Left kidney (tissue), 8 donors: ENCODE measurements around the gene UEVLD. TPM values are rescaled to one million over a fixed set of nuclear protein-coding genes. Genes with fewer than 3 reads are reported as not detected.
A peak's percentile ranks its signal among the peaks of the same experiment; 100 is the strongest.

Experiments
- DNase-seq: peaks from one replicate; pipeline ENCODE4 v3.0.0-alpha.2; 2013
- long read RNA-seq, 8 donors: transcript quantifications; one replicate each; lab custom pipeline, GENCODE V29; 2026
- polyA plus RNA-seq: library from polyadenylated mRNA; unstranded; fragments of 120-200 nt; gene quantifications from one replicate; pipeline ENCODE4 v1.2.1, GENCODE V29; 2013; ENCODE audit not compliant: insufficient read length

UEVLD gene
- polyA plus RNA-seq: 27.1 TPM
- long read RNA-seq, donor 1, full-length matches to known transcripts: 5 of 5 reads
- long read RNA-seq, donor 1, partial matches to known transcripts: 0 of 5 reads
- long read RNA-seq, donor 1, other reads (novel, unspliced or antisense): 0 of 5 reads
- long read RNA-seq, donor 2, full-length matches to known transcripts: 3 of 3 reads
- long read RNA-seq, donor 2, partial matches to known transcripts: 0 of 3 reads
- long read RNA-seq, donor 2, other reads (novel, unspliced or antisense): 0 of 3 reads
- long read RNA-seq, donor 3, full-length matches to known transcripts: 4 of 4 reads
- long read RNA-seq, donor 3, partial matches to known transcripts: 0 of 4 reads
- long read RNA-seq, donor 3, other reads (novel, unspliced or antisense): 0 of 4 reads
- long read RNA-seq, donor 4: 0 reads
- long read RNA-seq, donor 5, full-length matches to known transcripts: 5 of 5 reads
- long read RNA-seq, donor 5, partial matches to known transcripts: 0 of 5 reads
- long read RNA-seq, donor 5, other reads (novel, unspliced or antisense): 0 of 5 reads
- long read RNA-seq, donor 6, full-length matches to known transcripts: 5 of 5 reads
- long read RNA-seq, donor 6, partial matches to known transcripts: 0 of 5 reads
- long read RNA-seq, donor 6, other reads (novel, unspliced or antisense): 0 of 5 reads
- long read RNA-seq, donor 7, full-length matches to known transcripts: 5 of 5 reads
- long read RNA-seq, donor 7, partial matches to known transcripts: 0 of 5 reads
- long read RNA-seq, donor 7, other reads (novel, unspliced or antisense): 0 of 5 reads
- long read RNA-seq, donor 8, full-length matches to known transcripts: 1 of 1 reads
- long read RNA-seq, donor 8, partial matches to known transcripts: 0 of 1 reads
- long read RNA-seq, donor 8, other reads (novel, unspliced or antisense): 0 of 1 reads

DNA sequence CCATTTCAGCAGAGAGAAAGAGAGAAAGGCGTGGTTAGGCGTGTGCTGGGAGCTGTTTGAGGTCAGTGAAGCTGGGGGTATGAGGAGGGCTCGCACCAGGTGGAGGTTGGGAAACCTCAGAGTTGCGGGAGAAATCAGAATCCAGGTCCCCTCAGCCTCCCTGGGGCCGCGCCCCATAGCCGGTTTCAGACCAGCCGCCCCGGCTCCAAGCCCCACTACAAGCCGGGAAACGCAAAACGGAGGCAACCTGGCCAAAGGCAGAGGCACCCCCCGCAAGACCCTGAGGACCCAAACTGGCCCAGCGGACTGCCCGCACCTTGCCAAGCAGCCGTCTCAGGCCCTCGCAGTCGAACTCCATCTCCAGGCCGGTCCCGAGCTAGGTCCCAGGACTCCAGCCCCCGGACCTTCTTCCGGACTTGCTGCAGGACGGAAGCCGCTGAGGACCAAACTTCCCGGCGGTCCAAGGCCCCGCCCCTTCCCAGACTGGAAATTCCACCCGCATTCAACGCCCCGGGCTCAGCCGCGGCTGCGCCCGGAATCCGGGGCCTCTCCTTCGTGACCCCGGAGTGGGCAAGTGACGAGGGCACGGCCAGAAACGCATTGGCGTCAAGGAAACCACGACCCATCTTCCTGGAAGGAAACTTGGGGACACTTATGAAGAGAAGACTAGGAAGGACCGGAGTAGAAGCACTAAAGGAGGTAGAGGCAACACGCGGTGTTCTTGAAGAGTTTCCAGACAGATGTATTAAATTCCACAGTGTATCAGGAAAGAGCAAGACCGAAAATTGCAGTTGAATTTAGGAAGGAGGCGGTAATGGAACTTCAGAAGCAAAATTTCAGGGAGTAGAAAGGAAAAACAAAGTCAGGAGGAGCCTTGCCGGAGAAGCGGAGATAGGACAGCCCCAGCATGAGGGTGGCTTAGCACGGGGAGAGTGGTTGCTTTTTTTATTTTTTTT lies at the start of gene UEVLD:
Gene UEVLD (minus strand): TSS at position 438 of the 956 bp plus-strand sequence. CDS start 80 bp downstream, at position 358.
- DNase-seq: peak; percentile 91

DNA sequence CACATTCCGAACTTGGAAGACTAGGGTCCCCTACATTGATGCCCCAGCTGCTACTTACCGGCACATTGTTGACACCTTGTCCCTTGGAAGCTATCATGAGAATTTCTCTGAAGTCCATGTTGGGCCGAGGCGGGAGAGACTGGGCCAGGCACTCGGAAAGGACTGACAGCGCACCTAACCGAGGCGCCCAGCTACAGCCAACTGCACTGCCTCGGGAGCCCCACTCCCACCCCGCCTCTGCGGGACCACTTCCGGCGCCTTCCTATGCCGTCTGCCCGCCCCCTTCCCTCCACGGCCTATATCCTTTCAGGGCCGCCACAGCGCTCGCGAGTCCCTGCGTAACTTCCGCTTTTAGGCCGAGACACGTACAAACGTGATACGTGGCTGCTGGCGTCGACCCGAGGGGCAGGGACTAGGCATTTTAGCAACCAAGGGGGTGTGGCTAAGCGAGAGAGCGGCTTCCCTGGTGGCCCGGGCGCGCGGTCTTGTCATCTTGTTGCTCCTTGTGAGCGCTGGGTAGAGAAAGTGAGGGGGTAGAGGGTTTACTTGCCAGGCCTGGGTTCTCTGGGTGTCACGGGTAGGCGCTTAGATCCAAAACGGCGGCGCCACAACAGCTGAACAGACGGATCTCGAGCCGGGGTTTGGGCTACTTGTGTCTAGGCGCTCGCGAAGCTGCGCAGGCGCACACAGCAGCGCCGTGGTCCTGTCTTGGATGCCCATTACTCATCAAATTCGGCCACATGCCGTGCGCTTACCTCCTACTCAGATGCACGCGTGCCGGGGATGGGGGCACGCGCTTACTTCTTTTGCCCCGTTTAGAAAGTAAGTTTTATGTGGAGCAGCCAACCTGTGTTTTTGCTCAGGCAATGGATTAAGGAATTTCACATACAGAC lies 45.9 kb upstream of the UEVLD start, which contains the start of gene SPTY2D1:
Gene SPTY2D1 (minus strand): TSS at position 203 of the 893 bp plus-strand sequence. CDS start 85 bp downstream, at position 118.
- peak; percentile 99 for DNase-seq

DNA sequence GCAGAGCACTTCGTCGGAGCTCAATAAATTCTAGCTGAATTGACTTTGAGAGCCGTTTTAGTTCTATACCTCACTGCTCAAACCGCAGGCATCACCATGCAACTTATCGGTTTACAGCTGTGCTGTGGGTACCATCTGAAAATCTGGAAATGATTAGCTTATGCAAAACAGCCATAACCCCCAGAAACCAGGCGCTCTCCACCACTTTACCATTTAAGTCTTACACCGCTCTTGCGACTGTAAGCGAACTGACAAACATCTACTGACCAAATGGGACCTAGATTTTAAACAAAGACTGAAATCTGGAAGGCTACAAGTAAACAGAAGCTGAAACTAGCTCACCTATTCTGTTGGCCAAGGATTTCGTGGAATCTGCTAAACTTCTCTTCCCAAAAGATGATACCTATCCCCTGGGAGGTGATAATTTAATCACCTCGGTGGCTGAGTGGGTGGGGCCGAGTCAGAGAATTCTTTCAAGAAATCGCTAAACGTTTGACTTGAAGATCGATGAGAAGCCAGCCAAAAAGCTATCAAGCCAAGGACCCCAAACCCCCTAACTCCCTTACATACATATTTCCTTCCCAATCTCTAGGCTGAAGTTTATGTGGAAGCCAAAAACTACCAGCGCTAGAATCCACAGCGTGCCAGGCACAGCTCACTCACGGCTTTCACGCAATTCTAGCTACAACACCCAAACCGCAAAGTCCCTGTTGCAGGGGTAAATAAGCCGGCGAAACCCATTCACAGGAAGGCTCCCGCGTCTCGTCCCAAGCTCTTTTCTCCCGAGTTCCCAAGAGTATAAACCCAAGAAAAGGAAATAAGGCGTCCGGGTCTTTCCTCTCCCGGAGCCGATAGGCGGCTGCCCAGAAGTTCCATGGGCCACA lies 45.0 kb upstream of the UEVLD start:
- DNase-seq: peak; percentile 11

- no peak for DNase-seq
These were observed 44.3 kb upstream of the UEVLD start for GRCh38 chr11:18632841-18633240.

GRCh38 chr11:18624161-18624560 lies 35.6 kb upstream of the UEVLD start:
- no peak for DNase-seq

GRCh38 chr11:18623707-18624106 lies 35.2 kb upstream of the UEVLD start:
- DNase-seq: no peak

DNA sequence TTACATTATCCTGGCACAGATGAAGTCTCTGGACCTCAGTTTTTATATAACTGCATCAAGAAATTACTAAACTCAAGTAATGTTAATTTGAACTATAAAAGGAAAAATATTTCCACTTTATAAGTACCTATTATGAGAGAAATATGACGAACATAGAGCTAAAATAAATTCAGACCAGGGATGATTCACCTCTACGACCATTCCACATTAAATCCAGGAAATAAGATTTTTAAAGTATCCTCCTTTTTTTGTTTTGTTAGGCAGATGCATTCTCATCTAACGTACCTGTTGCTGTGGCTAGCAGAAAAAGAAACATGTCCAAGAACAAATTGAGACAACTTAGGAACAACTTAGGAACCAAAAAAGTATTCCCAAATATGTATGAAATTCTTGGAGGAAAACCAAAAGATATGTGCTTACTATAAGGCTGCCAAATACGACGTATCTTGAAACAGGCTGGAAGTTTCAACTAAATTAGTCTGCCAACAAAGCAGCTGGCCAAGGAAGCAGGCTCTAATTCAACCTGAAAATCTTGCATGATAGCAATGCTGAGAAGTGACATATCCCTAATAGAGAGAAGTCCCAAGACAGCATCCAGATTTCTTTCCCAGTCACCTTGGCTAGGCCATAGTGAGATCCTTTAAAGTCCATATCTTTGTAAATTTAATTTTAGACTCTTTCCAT lies 29.9 kb upstream of the UEVLD start:
- no peak for DNase-seq

DNA sequence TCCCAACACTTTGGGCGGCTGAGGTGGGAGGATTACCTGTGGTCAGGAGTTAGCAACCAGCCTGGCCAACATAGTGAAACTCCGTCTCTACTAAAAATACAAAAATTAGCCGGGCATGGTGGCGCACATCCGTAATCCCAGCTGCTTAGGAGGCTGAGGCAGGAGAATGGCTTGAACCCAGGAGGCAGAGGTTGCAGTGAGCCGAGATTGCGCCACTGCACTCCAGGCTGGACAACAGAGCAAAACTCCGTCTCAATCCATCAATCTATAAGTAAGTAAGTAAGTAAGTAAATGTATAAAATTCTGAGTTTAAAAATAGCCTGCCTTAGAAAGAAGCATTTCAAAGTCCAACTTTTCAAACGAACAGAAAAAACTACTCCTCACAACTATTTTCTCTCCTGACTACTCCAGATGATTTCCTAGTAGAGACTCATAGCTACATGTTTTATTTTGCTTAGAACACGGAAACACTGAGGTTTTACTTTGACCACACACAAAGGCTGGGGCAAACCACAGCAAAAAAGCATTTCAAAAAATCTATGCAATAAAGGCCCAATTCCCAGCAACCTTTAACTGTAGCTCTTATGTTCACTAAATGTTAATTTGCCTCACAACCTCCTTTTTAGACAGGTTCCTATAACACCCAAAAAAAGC lies 29.3 kb upstream of the UEVLD start:
- DNase-seq: no peak

DNA sequence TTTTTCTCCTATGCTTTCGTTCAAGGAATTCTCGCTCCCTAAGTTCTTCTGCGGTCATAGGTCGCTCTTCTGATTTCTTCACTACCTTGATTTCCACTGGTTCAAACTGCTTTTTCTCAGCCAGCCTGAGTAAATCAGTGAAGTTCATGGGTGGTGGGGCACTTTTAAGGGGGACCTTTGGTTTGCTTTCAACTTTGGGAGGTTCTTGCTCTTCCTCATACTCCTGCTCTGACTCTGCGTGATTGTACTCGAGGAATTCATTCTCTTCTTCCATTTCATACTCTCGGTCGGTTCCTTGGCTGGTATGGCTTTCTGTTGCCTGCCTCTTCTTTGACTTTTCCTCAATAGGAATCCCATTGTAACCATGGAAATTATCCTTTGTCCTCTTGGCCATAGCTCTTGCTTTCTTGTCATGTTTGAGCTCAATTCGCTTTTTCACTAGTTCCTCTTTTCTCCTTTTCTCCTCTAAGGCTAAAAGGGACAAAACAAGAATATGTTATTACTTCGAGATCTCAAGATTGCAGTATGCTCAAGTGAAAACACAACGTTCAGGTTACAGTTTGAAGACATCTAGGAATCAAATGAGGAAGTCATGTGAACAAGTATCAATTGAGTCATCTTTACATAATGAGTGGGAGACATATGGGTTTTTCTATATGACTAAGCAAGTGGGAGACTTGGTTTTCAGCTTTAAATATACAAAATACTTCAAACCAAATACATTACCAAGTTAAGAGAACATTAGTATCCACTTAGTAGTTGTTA lies 27.3 kb upstream of the UEVLD start:
- DNase-seq: no peak

GRCh38 chr11:18614667-18615066 lies 26.1 kb upstream of the UEVLD start:
- no peak for DNase-seq

GRCh38 chr11:18612394-18612793 lies 23.9 kb upstream of the UEVLD start:
- DNase-seq: no peak

- no peak for DNase-seq
These were observed 22.7 kb upstream of the UEVLD start for GRCh38 chr11:18611196-18611595.

DNA sequence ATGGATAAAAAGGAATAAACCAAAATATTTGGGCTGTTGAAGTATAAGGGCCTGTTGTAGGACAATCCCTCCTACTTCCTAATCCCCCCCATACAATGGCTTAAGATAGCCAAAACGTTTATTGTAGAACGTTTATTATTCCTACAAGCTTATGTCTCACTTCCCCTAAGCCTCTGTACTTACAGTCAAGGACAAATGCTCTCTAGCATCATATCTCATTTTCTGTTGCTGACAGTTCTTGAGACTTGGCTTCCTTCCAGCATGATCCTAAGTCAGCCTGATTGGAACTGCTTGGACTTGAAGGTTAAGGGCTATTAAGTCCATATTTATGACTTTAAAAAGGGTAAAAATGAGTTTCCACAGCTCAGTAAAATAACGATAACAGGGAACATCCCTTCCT lies 19.8 kb upstream of the UEVLD start:
- no peak for DNase-seq

DNA sequence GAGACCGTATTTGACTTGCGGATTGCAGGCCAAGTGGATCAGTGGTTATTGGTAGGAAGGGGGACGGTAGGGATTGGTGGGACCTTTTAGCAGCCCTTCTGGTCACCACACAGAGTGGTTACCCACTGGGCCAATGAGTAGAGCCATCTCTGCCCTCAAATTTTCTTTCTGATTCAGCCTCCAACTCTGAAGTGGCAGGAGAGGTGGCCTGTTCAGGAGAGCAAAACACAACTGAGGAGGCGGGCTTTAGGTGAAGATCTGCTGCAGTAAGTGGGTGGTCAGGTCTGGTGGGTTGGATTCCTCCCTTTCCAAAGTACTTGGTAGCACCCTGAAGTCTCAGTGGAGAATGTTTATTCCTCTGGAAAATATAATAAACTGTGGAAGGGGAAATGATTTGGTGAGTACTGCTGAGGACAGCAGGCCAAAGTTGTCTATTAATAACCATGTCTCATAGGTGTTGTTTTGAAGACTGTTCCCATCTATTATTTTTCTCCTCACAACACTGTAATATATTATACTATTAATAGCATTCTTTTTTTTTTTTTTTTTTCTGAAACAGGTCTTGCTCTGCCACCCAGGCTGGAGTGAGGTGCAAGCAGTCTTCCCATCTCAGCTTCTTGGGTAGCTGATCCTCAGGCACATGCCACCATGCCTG lies 12.5 kb upstream of the UEVLD start:
- no peak for DNase-seq

- no peak for DNase-seq
These were observed 11.3 kb upstream of the UEVLD start, which contains the start of gene MISFA for GRCh38 chr11:18599739-18600230. Gene MISFA, plus strand, starts transcription at chr11:18599789. Its CDS starts 140 bp downstream, at chr11:18599929.

DNA sequence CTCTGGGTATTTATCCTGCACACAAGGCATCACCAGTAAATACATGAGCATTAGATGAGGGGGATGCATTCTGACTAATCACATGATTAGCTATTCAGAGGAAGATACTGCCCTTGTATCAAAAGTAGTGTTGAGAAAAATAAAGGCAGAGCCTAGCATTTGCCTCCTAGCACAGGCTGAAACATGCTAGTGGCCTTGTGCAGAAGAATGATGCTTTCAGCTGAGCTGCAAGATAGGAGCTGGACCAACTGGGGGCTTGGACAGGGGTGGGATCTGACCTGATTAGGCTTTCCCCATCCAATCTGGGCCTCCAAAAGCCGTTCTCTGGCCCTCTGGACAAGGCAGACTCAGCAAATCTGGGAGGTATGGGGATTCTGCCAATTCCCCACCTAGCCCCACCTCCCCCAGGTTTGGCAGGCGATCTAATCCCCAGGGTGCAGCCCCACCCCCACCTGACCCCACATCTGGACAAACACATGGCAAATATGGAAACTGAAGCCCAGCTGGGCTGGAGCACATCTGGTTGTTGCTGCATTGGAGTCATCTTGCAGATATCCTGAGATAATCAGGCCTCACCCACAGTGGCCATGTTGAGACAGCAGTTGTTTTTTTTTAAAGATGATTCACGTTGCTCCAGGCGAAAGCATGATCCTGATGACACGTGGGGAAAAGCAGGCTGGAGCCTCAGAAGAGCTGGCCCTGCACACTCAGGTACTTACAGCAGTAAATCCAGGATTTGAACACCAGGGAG lies 6.6 kb upstream of the UEVLD start:
- DNase-seq: no peak
